Neural cell (in vitro differentiated cells): Measurements from ENCODE around the gene EDNRA. TPM values are rescaled to one million over a fixed set of nuclear protein-coding genes. Genes with fewer than 3 reads are reported as not detected.

Experiments used
- H2AFZ ChIP-seq: fragments of 200-600, 300-800 bp; sonication (generic), shearing (Covaris generic); 2 replicates; pipeline ENCODE4 v1.6.0; 2014; ENCODE audit warnings: low read depth, mild to moderate bottlenecking, antibody characterized with exemption, low read length, moderate library complexity
- H3F3A ChIP-seq: fragments of 200-600 bp; shearing (Covaris generic); 2 replicates; pipeline ENCODE4 v1.6.1; 2016; ENCODE audit warnings: mild to moderate bottlenecking, moderate library complexity, mixed read lengths, antibody characterized with exemption, low read length; ENCODE audit not compliant: insufficient read depth, poor library complexity, severe bottlenecking
- H3K27ac ChIP-seq: fragments of 200-600, 300-800 bp; sonication (generic), shearing (Covaris generic); 2 replicates; pipeline ENCODE4 v1.5.1; 2014; ENCODE audit warnings: mild to moderate bottlenecking, low read length, moderate library complexity
- H3K27me3 ChIP-seq: fragments of 300-800, 200-600 bp; sonication (generic), shearing (Covaris generic); 2 replicates; pipeline ENCODE4 v1.6.0; 2014; ENCODE audit warnings: mild to moderate bottlenecking, low read depth, low read length, moderate library complexity; ENCODE audit not compliant: insufficient read depth
- H3K36me3 ChIP-seq: fragments of 300-800, 200-600 bp; sonication (generic), shearing (Covaris generic); 2 replicates; pipeline ENCODE4 v1.5.1; 2014; ENCODE audit warnings: mild to moderate bottlenecking, antibody characterized with exemption, low read length, moderate library complexity; ENCODE audit not compliant: insufficient read depth
- H3K4me2 ChIP-seq: fragments of 300-800, 200-600 bp; sonication (generic), shearing (Covaris generic); 2 replicates; pipeline ENCODE4 v1.6.0; 2014; ENCODE audit warnings: mild to moderate bottlenecking, low read length
- H3K4me3 ChIP-seq: fragments of 300-800, 200-600 bp; sonication (generic), shearing (Covaris generic); 2 replicates; pipeline ENCODE4 v1.5.1; 2014; ENCODE audit warnings: mild to moderate bottlenecking, low read length, moderate library complexity
- H3K79me2 ChIP-seq: fragments of 200-600 bp; shearing (Covaris generic); replicated peaks from 2 replicates; pipeline ENCODE4 v1.6.0; 2014; ENCODE audit warnings: mild to moderate bottlenecking, low read length, moderate library complexity; ENCODE audit not compliant: insufficient read depth
- H3K9ac ChIP-seq: fragments of 300-800, 200-600 bp; sonication (generic), shearing (Covaris generic); 2 replicates; pipeline ENCODE4 v1.6.1; 2016; ENCODE audit warnings: mild to moderate bottlenecking, low read length, mixed read lengths
- H3K9me2 ChIP-seq: fragments of 200-600 bp; shearing (Covaris generic); 2 replicates; pipeline ENCODE4 v1.6.1; 2016; ENCODE audit warnings: mild to moderate bottlenecking, low read length, mixed read lengths; ENCODE audit not compliant: insufficient read depth
- H3K9me3 ChIP-seq: fragments of 200-600, 300-800 bp; sonication (generic), shearing (Covaris generic); 2 replicates; pipeline ENCODE4 v1.6.1; 2016; ENCODE audit warnings: mild to moderate bottlenecking, mixed run types, low read length, moderate library complexity, mixed read lengths
- H4K20me1 ChIP-seq: fragments of 200-600 bp; shearing (Covaris generic); 2 replicates; pipeline ENCODE4 v1.6.1; 2016; ENCODE audit warnings: mild to moderate bottlenecking, mixed run types; ENCODE audit not compliant: insufficient read depth
- CTCF ChIP-seq: fragments of 450-650 bp; IDR thresholded peaks from 2 replicates; pipeline ENCODE4 v1.5.1; 2014; ENCODE audit warnings: antibody characterized with exemption, mild to moderate bottlenecking, moderate library complexity; ENCODE audit not compliant: poor library complexity, severe bottlenecking
- EP300 ChIP-seq: fragments of 450-650 bp; conservative IDR thresholded peaks from 2 replicates; pipeline ENCODE4 v1.6.1; 2014; ENCODE audit warnings: antibody characterized with exemption, mild to moderate bottlenecking, moderate library complexity; ENCODE audit not compliant: poor library complexity, severe bottlenecking
- EZH2 ChIP-seq: fragments of 200-600, 300-800 bp; shearing (Covaris generic), sonication (generic); IDR thresholded peaks from 2 replicates; pipeline ENCODE4 v1.6.1; 2014; ENCODE audit warnings: antibody characterized with exemption, low read length, borderline replicate concordance, mild to moderate bottlenecking; ENCODE audit not compliant: insufficient read depth, poor library complexity, severe bottlenecking
- MXI1 ChIP-seq: fragments of 450-650 bp; conservative IDR thresholded peaks from 2 replicates; pipeline ENCODE4 v1.6.1; 2014; ENCODE audit warnings: antibody characterized with exemption, mild to moderate bottlenecking; ENCODE audit not compliant: poor library complexity, severe bottlenecking
- POLR2AphosphoS5 ChIP-seq: IDR thresholded peaks from 2 replicates; pipeline ENCODE4 v1.6.1; 2012
- RAD21 ChIP-seq: fragments of 450-650 bp; conservative IDR thresholded peaks from 2 replicates; pipeline ENCODE4 v1.6.1; 2014; ENCODE audit warnings: antibody characterized with exemption, mild to moderate bottlenecking, moderate library complexity
- REST ChIP-seq: IDR thresholded peaks from 2 replicates; pipeline ENCODE4 v1.6.1; 2012; ENCODE audit warnings: borderline replicate concordance
- SMC3 ChIP-seq: fragments of 450-650 bp; conservative IDR thresholded peaks from 2 replicates; pipeline ENCODE4 v1.6.1; 2014; ENCODE audit warnings: antibody characterized with exemption, mild to moderate bottlenecking, moderate library complexity; ENCODE audit not compliant: poor library complexity
- TAF1 ChIP-seq: IDR thresholded peaks from 2 replicates; pipeline ENCODE4 v1.6.1; 2012; ENCODE audit warnings: low read depth
- polyA plus RNA-seq: library from polyadenylated mRNA; depleted of rRNA; stranded (reverse); fragments of >200 nt; gene quantifications from 2 replicates; pipeline ENCODE4 v1.2.3, GENCODE V29; 2014

EDNRA gene
- polyA plus RNA-seq, 1 donor from 2014 or later: 0.19 TPM

DNA sequence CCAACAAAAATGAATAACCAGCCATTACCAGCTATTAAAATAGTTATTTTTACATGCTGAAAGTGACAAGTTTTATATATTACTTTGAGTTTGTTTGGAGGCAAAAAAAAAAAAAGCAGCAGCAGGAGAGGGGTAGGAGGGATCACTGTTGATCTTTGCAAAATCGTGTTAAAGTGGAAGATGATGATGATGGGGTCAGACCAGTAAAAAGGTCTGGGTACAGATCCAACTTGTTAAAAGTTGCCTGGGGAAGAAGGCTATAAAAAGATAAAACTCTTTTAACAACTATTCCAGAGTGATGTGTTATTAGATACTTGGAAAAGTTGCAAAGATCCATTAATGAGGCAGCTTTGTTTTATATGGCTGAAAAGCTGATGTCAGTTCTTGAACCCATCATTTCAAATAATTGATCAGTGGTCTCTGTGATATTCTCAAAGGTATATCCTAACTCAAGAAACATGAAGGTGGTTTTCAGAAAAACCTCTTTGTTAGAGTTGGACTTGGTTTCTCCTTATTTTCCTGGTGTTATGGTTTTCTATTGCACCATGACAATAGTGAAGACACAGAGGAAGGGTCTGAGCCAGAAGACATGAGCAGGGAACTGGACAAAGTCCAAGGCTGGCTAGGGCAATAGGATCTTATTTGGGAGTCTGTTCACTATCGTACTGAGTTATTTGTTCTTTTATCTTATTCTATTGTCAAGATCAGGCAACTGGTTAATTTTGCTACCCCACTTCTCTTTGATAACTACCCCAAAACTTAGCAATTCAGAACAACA, 44.8 kb downstream of the EDNRA start:
- Histone ChIP-seq H3K27ac (no peak overlapping the region), H3K9me3 (no peaks in the 10 kb centered on the region)

DNA sequence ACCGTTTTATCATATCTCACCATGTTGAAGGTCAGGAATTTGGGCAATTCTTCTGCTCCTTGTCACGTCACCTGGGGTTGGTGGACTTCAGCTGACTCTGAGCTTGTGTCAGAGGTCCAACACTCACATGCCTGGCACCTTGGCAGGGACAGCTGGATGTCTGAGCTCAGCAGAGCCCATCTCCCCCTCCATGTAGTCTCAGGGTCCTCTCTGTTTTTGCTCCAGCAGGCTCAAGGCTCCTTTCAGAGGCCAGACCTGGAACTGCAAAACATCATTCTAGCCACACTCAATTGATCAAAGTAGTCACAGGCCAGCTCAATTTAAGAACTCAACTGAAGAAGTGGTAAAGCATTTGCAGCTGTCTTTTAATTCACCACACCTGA, 45.4 kb downstream of the EDNRA start:
- no peak overlapping the region for H3K27ac ChIP-seq
- no peaks in the 10 kb centered on the region for H4K20me1 ChIP-seq
- H3K4me2 ChIP-seq: no peak overlapping the region
- H3K9ac ChIP-seq: no peak overlapping the region
- H3F3A ChIP-seq: no peaks in the 10 kb centered on the region
- no peak overlapping the region for H2AFZ ChIP-seq
- H3K9me3 ChIP-seq: no peaks in the 10 kb centered on the region
- no peaks in the 10 kb centered on the region for H3K79me2 ChIP-seq
- H3K27me3 ChIP-seq: no peaks in the 10 kb centered on the region
- no peaks in the 10 kb centered on the region for H3K36me3 ChIP-seq
- H3K4me3 ChIP-seq: no peak overlapping the region
- no peaks in the 10 kb centered on the region for H3K9me2 ChIP-seq
- TF ChIP-seq CTCF (no peak), TAF1 (no peak), REST (no peak), SMC3 (no peak), MXI1 (no peak)

More for the DNA sequence above, 44.8 kb downstream of the EDNRA start:
- no peaks in the 10 kb centered on the region for H3K36me3 ChIP-seq
- H4K20me1 ChIP-seq: no peaks in the 10 kb centered on the region
- H2AFZ ChIP-seq: no peak overlapping the region
- no peak overlapping the region for H3K9ac ChIP-seq
- no peaks in the 10 kb centered on the region for H3F3A ChIP-seq
- H3K27me3 ChIP-seq: no peaks in the 10 kb centered on the region
- no peak overlapping the region for H3K4me2 ChIP-seq
- no peaks in the 10 kb centered on the region for H3K9me2 ChIP-seq
- no peak for TF ChIP-seq RAD21
- TF ChIP-seq REST: no peak
- TF ChIP-seq EZH2: no peak
- TF ChIP-seq POLR2AphosphoS5: no peak
- TF ChIP-seq MXI1: no peak
- TF ChIP-seq TAF1: no peak
- no peak for TF ChIP-seq EP300
- no peak for TF ChIP-seq CTCF
- no peak for TF ChIP-seq SMC3
- H3K79me2 ChIP-seq: no peaks in the 10 kb centered on the region
- H3K4me3 ChIP-seq: no peak overlapping the region
